GM18505 (cell line): ENCODE measurements around the gene MESP2.

Experiments
- ATAC-seq: cut with Tn5 transposase; IDR thresholded peaks from one replicate; pipeline ENCODE4 v1.9.1; 2021; ENCODE audit not compliant: unreplicated experiment
- POLR2A ChIP-seq: IDR thresholded peaks from 4 replicates; pipeline ENCODE4 v1.6.1; 2011; ENCODE audit warnings: borderline replicate concordance; ENCODE audit not compliant: insufficient read depth, insufficient read length; ENCODE audit errors: extremely low read depth

The MESP2 gene

DNA sequence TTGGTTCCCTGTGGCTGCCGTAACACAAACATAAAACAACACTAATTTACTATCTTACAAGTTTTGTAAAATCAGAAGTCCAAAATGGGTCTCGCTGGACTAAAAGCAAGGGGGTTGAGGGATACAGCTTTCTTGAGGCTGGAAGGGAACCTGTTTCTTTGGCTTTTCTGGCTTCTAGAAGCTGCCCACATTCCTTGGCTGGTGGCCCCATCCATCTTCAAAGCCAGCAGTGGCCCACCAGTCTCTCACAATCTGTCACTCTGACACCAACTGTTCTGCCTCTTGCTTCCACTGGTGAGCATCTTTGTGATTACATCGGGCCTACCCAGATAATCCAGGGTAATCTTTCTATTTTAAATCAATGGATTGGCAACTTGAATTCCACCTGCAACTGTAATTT lies 39.6 kb downstream of the MESP2 start:
- no peak for ATAC-seq
- no peak for TF ChIP-seq POLR2A

- no peak for TF ChIP-seq POLR2A
- no peak for ATAC-seq
Observed at GRCh38 chr15:89817701-89818280, 41.7 kb downstream of the MESP2 start.

DNA sequence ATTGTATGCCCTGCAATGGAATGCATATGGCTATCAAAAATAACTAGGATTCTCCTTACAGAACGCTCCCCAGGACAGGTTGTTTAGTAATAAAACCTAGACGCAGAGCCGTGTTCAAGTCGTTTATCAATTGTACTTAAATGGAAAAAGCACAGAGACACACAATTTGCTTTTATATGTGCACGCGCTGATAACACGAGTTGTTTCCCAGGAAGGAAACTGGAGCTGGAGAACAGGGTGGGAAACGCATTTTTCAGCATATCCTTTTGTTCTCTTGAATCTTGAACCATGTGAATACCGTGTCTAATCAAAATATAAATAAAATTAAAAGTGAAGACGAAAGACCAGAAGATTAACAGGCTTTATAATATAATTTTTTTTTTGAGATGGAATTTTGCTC lies 42.2 kb downstream of the MESP2 start:
- no peak for TF ChIP-seq POLR2A
- no peak for ATAC-seq

DNA sequence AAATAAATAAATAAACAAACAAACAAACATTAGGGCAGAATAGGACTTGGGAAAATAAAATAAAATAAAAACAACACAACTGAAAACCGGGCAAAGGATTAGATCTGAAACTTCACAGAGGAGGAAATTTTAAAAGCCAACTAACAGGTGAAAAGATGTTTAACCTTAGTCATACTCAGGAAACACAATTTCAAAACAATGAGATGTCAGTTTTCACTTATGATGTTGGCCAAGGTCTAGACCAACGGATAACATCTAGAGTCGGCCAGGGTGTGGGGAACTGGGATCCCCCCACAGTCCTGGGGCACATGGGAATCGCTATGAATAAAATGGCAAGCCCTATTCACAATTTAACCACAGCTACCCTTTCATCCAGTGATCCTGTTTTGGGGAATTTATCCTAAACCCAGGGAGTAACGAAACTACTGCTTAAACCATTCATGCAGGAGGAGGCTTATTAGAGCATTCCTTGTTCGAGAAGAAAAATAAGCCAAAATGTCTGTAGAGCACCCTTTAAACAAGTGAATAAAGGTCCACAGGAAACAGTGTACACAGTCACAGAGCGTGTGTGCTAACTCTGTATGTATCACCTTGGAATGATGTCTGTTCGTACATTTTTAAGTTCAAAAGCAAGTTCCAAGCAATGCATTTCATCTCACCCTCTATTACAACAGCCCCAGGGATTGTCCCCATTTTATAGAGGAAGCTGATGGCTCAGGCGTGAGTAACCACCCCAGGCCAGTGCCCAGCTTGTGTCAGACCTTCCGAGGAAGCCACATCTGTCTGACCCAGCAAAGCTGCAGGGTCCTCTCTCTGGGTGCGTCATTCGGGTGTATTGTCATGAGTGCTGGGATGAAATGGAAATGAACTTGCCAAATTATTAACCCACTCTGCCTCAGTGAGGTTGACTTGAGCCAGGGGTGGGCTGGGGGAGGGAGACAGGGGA lies 44.8 kb downstream of the MESP2 start:
- TF ChIP-seq POLR2A: no peak
- ATAC-seq: no peak

DNA sequence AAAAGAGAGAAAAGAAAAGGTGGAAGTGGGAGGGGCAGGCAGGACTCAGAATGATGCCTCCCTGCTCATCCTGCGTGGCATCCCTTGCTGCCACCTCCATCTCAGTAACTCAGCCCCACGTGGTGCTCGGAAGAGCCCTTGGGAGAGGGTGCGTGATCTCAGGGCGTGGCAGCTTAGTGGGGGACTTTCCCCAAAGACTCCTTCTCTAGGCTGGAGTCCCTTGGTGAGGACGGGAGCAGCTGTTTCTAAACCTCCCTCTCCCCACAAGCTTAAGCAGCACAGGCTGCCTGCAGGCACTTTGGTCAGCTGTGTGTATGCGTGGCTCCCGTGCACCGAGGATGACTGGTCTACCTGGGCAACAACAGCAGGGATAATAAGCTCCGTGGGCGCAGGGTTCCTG lies 45.9 kb downstream of the MESP2 start:
- ATAC-seq: no peak
- no peak for TF ChIP-seq POLR2A

GRCh38 chr15:89822611-89822950 lies 46.4 kb downstream of the MESP2 start:
- no peak for TF ChIP-seq POLR2A
- no peak for ATAC-seq

- no peak for ATAC-seq
- TF ChIP-seq POLR2A: no peak
Observed at GRCh38 chr15:89822951-89823711, 47.0 kb downstream of the MESP2 start.

DNA sequence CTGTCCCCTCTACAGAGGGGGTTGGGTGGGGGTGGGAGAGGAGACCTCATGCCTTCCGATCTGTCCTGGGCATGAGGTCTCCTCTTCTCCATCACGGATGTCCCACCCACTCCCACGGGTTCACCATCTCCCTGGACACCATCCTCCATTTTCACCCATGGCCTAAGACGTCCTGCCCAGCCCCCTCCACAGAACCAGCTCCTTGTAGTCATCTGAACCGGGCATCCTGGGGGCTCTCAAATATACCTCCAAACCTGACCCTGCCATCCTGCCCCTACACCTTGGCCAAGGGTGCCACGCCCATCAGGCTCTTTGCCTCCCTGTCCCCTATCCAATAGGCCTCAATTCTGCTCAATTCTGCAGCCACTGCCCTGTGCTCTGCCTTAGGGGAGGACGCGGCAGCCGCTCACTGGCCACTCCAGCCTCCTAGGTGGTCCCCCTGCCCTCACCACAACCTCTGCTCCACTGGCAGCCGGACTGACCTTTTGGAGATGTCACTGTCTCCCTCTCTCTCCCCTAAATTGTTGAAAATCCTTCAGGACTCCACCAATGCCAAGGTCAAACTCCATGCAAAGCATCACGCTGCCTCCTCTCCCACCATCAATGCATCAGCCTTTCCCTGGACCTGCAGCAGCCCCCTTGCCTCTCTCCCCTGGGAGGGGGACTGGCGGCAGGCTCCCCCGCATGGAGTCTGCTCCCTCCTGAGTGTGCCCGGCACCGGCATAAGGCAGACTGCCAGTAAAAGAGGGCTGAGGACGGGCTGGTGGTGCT lies 47.9 kb downstream of the MESP2 start:
- TF ChIP-seq POLR2A: no peak
- ATAC-seq: no peak

DNA sequence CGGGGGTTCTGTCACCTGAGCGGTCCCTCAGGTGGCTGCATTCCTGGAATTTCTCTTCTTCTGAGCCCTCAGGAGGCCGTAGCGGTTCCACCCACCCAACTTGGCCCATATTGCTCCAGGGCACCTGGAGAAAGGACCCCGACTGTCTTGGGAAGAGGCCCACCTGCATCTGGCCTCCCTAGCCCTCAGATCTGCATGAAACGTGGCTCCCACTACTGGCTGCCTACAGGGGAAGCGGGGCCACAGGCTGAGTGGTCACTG lies 48.4 kb downstream of the MESP2 start:
- no peak for ATAC-seq
- TF ChIP-seq POLR2A: no peak

GRCh38 chr15:89825271-89825940 lies 49.3 kb downstream of the MESP2 start:
- no peak for ATAC-seq
- no peak for TF ChIP-seq POLR2A

GRCh38 chr15:89826671-89827655 lies 50.8 kb downstream of the MESP2 start:
- TF ChIP-seq POLR2A: no peak
- ATAC-seq: no peak

DNA sequence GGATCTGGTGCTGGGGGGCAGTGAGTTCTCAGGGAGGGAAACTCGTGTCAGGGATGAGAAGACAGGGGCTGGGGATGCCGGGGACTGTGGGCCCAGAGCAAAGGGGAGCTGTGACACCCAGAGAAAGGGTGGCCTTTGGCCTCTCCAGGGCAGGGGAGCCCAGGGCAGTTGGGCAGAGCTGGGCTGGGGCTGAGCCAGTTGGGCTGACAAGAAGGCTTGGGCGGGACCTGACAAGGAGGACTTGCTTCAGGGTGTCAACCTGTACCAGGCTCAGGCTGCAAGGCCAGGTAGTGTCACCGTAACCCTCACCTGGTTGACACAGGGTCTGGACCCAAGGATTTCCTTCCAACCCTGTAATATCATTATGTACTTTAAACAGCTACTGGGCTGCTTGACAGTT lies 51.7 kb downstream of the MESP2 start:
- ATAC-seq: no peak
- TF ChIP-seq POLR2A: no peak
